Middle frontal gyrus (tissue), 1 donor: ENCODE results near the gene UQCRH.

Experiments
- DNase-seq: peaks from one replicate; pipeline ENCODE4 v3.0.0-alpha.2; 2015; ENCODE audit warnings: low spot score; ENCODE audit errors: extremely low spot score

The UQCRH gene

DNA sequence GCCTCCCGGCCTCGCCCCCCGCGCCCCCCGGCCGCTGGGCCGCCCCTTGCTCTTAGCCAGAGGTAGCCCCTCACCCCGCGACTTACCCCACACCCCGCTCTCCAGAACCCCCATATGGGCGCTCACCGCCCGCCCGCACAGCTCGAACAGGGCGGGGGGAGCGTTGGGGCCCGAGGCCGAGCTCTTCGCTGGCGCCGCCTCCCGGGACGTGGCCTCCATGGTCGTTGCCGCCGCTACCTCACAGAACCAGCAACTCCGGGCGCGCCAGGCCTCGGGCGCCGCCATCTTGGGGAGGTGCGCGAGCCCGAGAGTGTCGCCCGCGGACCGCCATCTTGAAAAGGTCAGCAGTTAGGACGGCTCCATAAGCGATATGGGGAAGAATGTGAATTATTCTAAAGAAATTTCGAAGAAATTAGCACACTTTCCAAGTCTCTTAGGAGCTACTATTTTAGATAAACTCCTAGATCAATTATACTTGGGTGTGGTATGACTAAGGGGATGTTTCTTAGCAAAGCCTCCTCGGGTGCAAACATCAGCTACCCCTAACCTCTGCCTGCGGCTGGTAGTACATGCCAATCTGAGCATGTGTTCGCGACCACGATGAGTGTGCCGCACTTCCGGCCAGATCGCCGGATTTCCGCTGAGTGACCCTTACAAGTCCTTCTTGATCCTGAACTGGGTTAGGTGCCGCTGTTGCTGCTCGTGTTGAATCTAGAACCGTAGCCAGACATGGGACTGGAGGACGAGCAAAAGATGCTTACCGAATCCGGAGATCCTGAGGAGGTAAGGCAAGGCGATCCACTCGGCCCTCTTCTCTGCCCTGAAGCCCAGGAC lies at the start of gene UQCRH, which contains the start of gene LRRC41:
TSS of gene UQCRH (plus strand) at position 661 of the 834 bp plus-strand sequence. CDS start at position 730, 69 bp downstream.
TSS of gene LRRC41 (minus strand) at position 579 of the 834 bp plus-strand sequence. CDS start at position 285, 294 bp downstream.
- DNase-seq: peak; percentile 92

DNA sequence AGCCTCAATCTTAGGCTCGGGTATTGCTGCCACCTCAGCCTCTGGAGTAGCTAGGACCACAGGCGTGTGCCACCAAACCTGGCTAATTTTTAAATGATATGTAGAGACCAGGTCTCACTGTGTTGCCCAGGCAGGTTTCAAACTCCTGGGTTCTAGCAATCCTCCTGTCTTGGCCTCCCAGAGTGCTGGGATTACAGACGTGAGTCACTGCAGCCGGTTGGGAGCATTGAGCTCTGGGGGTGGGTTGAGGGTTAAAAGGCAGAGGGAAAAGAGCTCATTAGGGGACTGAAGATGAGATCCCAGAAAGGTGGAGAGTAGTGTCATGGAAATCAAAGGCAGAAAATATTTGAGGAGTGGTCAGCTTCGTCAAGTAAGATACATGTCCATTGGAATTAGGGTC lies 48.8 kb upstream of the UQCRH start:
- no peak for DNase-seq

GRCh38 chr1:46256523-46256922 lies 47.0 kb upstream of the UQCRH start:
- DNase-seq: no peak

DNA sequence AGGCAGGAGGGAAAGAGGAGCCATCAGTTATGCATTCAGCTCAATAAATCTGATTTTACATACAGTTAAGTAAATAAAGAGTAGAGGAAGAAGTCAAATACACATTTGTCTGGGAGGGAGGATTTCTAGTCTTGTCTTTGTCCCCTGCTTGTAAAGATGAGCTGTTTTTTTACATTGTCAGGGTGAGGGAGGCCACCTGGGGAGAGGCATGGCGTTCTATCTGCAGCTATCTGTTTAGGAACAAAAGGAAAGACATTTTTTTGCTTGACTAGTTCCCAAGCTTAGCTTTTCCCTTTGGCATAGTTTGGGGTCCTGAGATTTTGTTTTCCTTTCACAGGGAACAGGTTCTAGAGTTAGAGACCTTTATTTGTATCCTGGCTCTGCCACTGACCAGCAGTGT lies 41.0 kb upstream of the UQCRH start:
- no peak for DNase-seq

GRCh38 chr1:46263146-46263545 lies 40.4 kb upstream of the UQCRH start:
- DNase-seq: no peak

GRCh38 chr1:46268578-46268977 lies 34.9 kb upstream of the UQCRH start:
- no peak for DNase-seq

DNA sequence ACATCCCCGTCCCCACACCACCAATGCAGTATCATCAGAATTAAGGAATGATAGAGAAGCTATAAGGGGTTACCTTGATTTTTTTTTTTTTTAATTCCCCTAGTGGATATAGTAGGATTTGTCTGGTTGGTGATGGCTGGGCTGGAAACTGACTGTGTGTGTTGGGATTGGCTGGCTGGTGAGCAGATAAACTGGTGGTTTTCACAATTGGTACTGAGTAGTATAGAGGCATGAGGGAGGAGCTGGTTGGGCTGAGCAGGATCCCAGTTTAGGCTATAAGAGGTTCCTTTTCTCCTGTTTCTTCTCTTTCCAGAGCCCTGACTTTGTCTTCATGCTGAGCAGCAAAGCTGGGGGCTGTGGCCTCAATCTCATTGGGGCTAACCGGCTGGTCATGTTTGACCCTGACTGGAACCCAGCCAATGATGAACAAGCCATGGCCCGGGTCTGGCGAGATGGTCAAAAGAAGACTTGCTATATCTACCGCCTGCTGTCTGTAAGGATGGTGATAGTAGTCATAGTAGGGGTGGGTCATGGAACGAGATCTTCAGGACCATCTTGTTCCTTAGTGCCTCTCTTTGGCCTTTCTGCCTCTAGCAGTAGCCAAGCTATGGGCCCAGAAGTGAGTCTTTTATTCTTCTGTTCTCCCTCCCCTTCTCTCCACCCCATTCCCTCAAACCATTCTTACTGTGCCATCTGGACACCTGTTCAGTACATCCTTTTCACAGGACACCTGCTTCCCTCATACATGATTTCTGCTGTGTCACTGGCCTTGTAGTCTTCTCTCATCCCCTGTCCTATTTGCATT lies 29.1 kb upstream of the UQCRH start:
- DNase-seq: no peak

DNA sequence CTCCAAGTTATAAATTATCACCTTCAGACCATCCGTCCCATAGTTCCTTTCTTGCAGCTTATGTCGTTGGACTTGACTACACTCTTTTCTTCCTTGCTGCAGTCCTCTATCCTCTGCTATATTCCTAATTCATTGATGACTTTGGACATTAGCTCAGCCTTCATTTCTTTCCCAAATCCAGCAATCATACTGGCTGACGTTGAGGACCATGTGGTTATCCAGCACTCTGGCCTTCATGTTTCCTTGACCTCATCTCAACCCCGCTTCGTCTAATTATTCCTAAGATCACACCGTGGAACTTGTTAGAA lies 28.5 kb upstream of the UQCRH start:
- no peak for DNase-seq

GRCh38 chr1:46277658-46278373 lies 25.7 kb upstream of the UQCRH start:
- no peak for DNase-seq

DNA sequence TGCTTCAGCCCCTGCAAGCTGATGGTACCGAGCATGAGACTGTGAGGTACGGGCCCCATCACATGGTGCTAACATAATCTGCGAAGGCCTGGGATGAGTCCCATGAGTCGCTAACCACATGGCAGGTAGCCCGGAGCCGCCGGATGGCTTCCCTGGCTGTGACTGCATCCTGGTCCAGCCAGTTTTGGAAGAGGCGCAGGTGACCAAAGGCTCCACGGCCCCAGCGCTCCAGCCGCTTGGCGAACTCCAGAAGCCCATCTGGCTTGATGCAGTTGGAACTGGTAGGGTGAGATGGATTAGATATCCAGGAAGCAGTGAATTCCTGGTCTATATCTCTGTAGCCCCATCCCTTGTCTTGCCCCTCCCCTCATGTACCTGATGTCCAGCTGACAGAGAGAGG lies 24.7 kb upstream of the UQCRH start:
- DNase-seq: no peak

DNA sequence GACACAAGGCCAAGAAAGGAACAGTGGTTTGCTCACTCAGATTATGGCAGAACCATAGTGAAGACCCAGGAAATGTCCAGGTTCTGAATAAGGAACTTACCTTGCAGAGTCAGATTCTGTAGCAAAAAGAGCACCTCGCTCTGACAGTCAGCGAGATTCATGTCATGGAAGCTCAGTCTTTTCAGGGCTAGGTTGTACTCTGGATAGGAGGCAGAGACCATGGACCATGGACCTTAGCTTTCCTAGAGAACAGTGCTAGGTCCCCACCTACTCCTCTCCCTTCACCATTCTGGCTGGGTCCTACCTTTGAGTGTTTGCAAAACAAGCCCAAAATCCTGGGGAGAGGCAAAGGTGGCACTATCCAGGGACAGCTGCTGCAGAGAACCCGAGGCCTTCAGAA lies 23.4 kb upstream of the UQCRH start:
- no peak for DNase-seq

GRCh38 chr1:46281021-46281420 lies 22.5 kb upstream of the UQCRH start:
- no peak for DNase-seq

GRCh38 chr1:46284058-46284457 lies 19.4 kb upstream of the UQCRH start:
- no peak for DNase-seq

DNA sequence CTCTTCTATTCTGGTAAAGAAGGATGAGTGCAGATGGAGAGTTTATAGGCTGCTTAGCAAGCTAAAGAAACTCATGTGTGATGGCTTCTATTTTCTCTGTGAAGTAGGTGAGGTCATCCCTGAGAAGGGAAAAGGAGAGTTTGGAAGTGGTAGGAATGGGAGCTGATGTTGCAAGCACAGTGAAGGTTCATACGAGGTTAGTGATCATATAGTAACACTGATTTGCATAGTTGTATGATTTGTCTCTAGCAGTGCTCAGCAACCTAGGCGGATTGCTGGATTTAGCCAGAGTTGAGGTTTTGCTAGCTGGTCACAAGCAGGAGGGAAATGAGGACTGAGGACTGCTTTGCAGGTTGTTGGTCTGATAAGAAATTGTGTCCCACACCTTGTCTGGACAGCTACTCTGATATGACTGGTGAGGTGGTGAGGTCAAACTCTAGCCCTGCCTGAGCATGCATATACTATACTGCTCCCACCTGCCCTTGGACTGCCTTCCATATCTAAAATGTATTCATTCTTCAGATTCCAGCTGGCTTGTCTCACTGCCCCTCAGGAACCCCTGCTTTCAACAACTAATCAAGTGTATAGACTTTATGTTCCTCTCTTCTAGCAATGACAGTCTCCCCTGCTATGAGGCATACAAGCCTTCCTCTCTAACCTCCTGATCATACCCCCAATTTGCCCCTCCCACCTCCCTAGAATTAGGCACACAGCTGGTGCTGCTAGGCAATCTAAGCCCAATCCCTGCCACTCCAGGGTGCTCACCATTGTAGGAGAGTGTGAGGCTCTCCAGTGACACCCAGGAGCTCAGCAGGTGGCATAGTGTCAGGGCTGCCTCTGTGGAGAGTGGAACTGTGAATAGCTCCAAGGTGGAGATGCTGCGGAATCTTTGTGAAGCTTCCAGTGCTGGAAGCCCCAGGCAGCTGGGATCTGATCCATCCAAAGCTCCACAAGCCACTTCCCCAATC lies 18.6 kb upstream of the UQCRH start:
- DNase-seq: no peak

GRCh38 chr1:46285730-46286477 lies 17.6 kb upstream of the UQCRH start:
- DNase-seq: no peak

DNA sequence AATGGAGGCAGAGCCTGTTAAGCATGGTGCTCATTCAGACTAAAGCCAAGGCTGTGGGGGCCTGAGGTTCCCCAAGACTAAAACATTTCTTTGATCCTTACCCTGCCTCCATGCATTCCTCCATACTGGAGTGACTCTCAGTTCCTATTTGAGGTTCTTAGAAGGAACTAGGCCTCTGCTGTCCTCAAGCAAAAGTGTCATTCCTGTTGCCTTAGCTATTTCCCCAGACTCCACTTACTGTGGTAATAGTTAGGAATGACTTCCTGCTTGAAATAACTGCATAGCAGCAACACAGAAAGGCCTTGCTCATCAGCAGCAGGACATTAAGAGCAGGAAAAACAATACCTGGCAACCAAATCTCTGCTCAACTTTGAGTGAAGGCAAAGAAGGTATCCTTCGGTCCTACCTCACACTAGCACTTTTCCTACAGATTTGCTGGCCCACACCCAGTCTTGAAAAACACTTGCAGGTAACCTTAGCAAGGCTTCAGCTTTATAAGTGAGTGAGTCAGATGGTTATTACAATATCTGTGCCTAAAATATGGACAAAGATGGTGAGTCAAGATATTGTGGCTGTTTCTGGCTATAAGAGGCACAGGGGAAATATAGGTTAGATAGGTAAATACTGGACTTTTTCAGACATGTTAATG lies 14.9 kb upstream of the UQCRH start:
- no peak for DNase-seq

- no peak for DNase-seq
Measured at GRCh38 chr1:46289134-46289494, 14.4 kb upstream of the UQCRH start.

DNA sequence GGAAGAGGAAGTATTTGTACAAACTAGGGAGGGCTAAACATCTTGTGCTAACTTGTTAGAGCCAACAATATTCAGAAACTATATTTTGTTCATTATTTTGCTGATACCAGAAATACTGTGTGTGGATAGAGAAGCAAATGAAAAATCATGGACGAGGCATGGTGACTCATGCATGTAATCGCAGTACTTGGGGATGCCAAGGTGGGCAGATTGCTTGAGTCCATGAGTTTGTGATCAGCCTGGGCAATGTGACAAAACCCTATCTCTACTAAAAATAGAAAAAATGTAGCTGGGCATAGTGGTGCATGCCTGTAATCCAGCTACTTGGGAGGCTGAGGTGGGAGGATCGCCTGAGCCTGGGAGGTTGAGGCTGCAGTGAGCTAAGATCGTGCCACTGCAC lies 13.5 kb upstream of the UQCRH start:
- no peak for DNase-seq

GRCh38 chr1:46295306-46295705 lies 8.2 kb upstream of the UQCRH start:
- no peak for DNase-seq

DNA sequence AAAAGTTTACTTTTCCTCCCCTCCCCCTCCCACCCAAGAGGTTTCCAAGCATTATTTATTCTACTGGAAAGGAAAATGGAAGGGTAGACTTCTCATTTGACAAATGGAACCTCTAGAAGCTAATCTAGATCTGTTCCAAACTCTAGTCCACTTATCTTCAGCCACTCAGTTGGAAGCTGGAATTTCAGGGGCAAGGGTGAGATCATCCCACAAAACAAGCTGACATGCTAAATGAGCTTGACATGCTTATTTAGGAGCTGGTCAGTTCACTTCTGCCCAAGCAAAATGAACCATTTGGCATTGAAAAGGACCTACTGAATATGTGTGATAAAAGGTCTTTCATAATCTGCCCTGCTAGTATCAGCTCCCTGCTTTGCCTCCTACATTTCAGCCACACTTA lies 5.1 kb upstream of the UQCRH start:
- no peak for DNase-seq
